Endothelial cell (in vitro differentiated cells): ENCODE results near the gene PTPN14. TPM values are rescaled to one million over a fixed set of nuclear protein-coding genes. Genes with fewer than 3 reads are reported as not detected.
"Not testable (repeated sequence)": the region's sequence is repeated elsewhere in the genome, so short reads cannot be mapped to it uniquely, and the experiment has no call there.

Experiments used
- DNase-seq: peaks from one replicate; pipeline ENCODE4 v3.0.0; 2021; ENCODE audit warnings: low spot score
- H3K27ac Mint-ChIP-seq: one replicate; pipeline ENCODE4 v1.8.0; 2021; ENCODE audit warnings: mixed read lengths, inconsistent platforms; ENCODE audit not compliant: unreplicated experiment
- H3K27me3 Mint-ChIP-seq: one replicate; pipeline ENCODE4 v1.8.0; 2021; ENCODE audit warnings: mild to moderate bottlenecking, moderate library complexity, mixed read lengths, inconsistent platforms; ENCODE audit not compliant: unreplicated experiment
- H3K36me3 Mint-ChIP-seq: one replicate; pipeline ENCODE4 v1.8.0; 2021; ENCODE audit warnings: mild to moderate bottlenecking, low read depth, mixed read lengths, inconsistent platforms; ENCODE audit not compliant: unreplicated experiment
- H3K4me1 Mint-ChIP-seq: one replicate; pipeline ENCODE4 v1.8.0; 2021; ENCODE audit warnings: mild to moderate bottlenecking, mixed read lengths, inconsistent platforms; ENCODE audit not compliant: unreplicated experiment
- H3K4me3 Mint-ChIP-seq: one replicate; pipeline ENCODE4 v1.8.0; 2021; ENCODE audit warnings: mild to moderate bottlenecking, mixed read lengths, inconsistent platforms; ENCODE audit not compliant: unreplicated experiment
- H3K9me3 Mint-ChIP-seq: one replicate; pipeline ENCODE4 v1.8.0; 2021; ENCODE audit warnings: mixed read lengths, inconsistent platforms; ENCODE audit not compliant: unreplicated experiment
- CTCF ChIP-seq: fragments of 200-600 bp; sonication (generic); IDR thresholded peaks from one replicate; pipeline ENCODE4 v1.5.0; 2021; ENCODE audit warnings: antibody characterized with exemption; ENCODE audit not compliant: unreplicated experiment
- total RNA-seq: library from RNA; stranded (reverse); fragmentation: NEBNext Ultra II Directional; extraction: Animal tissue kit (Norgen Biotek cat#: 25700); gene quantifications from one replicate; pipeline ENCODE4 v1.2.1, GENCODE V29; 2021; ENCODE audit not compliant: unreplicated experiment

PTPN14 gene
- total RNA-seq, 1 donor from 2014 or later, result 46.3 TPM

DNA sequence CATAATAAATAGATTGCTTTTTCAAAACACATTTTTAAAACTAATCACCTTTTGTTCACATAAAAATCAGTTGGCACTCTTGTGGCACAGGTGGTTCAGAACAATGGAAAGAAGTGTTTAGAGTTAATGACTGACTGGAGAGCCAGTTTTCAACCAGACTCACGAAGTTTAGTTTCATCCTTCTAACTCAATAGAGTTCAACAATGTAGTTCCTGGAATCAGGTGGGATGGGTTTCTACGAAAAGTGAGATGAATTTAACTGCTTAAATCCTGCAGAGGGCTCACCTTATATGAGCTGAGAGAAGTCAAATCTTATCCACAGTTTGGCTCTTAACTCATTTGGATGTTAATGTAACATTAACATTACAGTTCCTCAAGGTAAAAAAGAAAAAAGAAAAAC lies 153.9 kb downstream of the PTPN14 start:
- no peak overlapping the region for H3K4me3 Mint-ChIP-seq
- H3K4me1 Mint-ChIP-seq, result no peaks in the 10 kb centered on the region
- no peak overlapping the region for H3K27ac Mint-ChIP-seq
- no peak for DNase-seq
- H3K9me3 Mint-ChIP-seq, result no peaks in the 10 kb centered on the region
- peaks cover 1% of the 10 kb centered on the region for H3K27me3 Mint-ChIP-seq
- TF ChIP-seq CTCF, result no peak
- peaks cover 12% of the 10 kb centered on the region for H3K36me3 Mint-ChIP-seq

- DNase-seq, result no peak
- no peaks in the 10 kb centered on the region for H3K9me3 Mint-ChIP-seq
- H3K4me1 Mint-ChIP-seq, result no peaks in the 10 kb centered on the region
- H3K4me3 Mint-ChIP-seq, result no peak overlapping the region
- H3K27ac Mint-ChIP-seq, result no peak overlapping the region
- peaks cover 12% of the 10 kb centered on the region for H3K36me3 Mint-ChIP-seq
- H3K27me3 Mint-ChIP-seq, result peaks cover 1% of the 10 kb centered on the region
- TF ChIP-seq CTCF, result no peak
Observed at GRCh38 chr1:214396330-214396729, 155.1 kb downstream of the PTPN14 start.

GRCh38 chr1:214394569-214394968 lies 156.8 kb downstream of the PTPN14 start:
- DNase-seq, H3K27ac Mint-ChIP-seq, H3K9me3 Mint-ChIP-seq, H3K4me3 Mint-ChIP-seq, H3K4me1 Mint-ChIP-seq, H3K27me3 Mint-ChIP-seq: not testable (repeated sequence)
- peaks cover 10% of the 10 kb centered on the region for H3K36me3 Mint-ChIP-seq

GRCh38 chr1:214393086-214393485 lies 158.3 kb downstream of the PTPN14 start:
- no peak overlapping the region for H3K4me3 Mint-ChIP-seq
- H3K36me3 Mint-ChIP-seq, result peaks cover 8% of the 10 kb centered on the region
- no peak overlapping the region for H3K27ac Mint-ChIP-seq
- no peaks in the 10 kb centered on the region for H3K9me3 Mint-ChIP-seq
- no peak for DNase-seq
- no peak for TF ChIP-seq CTCF
- no peaks in the 10 kb centered on the region for H3K4me1 Mint-ChIP-seq
- peaks cover 1% of the 10 kb centered on the region for H3K27me3 Mint-ChIP-seq

- peaks cover 8% of the 10 kb centered on the region for H3K36me3 Mint-ChIP-seq
- H3K27me3 Mint-ChIP-seq, result peaks cover 1% of the 10 kb centered on the region
- H3K4me3 Mint-ChIP-seq, result no peak overlapping the region
- no peaks in the 10 kb centered on the region for H3K9me3 Mint-ChIP-seq
- no peak for TF ChIP-seq CTCF
- H3K27ac Mint-ChIP-seq, result no peak overlapping the region
- DNase-seq, result no peak
- H3K4me1 Mint-ChIP-seq, result no peaks in the 10 kb centered on the region
Observed at GRCh38 chr1:214391873-214392645, 159.3 kb downstream of the PTPN14 start.
